ENCODE data around the gene INPP5D.

Gene INPP5D

DNA sequence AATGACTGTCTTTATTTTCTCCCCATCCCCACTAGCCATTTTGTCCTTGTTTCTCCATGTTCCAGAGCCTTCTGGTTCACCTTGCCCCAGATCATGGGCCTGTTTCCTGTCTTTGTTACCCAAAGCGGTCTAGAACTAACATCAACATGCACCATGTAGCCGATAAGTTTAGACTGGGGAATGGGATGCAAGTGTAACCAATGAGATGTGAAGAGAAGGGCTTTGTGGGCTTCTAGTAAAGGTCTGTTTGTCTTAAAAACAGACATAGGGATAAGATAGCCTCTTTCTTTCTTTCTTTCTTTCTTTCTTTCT, 25.7 kb downstream of the INPP5D start:
- Histone ChIP-seq H4K91ac (ENCODE audit: low read depth, low read length, poor library complexity) (no peak overlapping the region), H3K4me2 (ENCODE audit: insufficient read depth, low read length, poor library complexity, severe bottlenecking) (no peak overlapping the region), H2BK12ac (ENCODE audit: low read length) (no peak overlapping the region), H3K4me1 (ENCODE audit: control insufficient read depth in 2 of 2, insufficient read depth in 1 of 2, low read depth in 1 of 2, low read length in 2 of 2) (peaks cover 0 to 14% of the 10 kb centered on the region in 2 donors), H3K27me3 (ENCODE audit: control insufficient read depth in 3 of 3, insufficient read depth in 3 of 3, low read depth in 1 of 3, low read length in 3 of 3) (peaks cover 0 to 7% (median 0%) of the 10 kb centered on the region in 3 experiments), H3K36me3 (replicated peaks in 1 of 2; ENCODE audit: control insufficient read depth in 2 of 2, insufficient read depth in 2 of 2, low read length in 2 of 2) (no peaks in the 10 kb centered on the region), H2AFZ (ENCODE audit: low read length) (no peak overlapping the region), H3K27ac (replicated peaks; ENCODE audit: low read length) (peak overlapping the region; percentile 43), H2BK120ac (ENCODE audit: low read depth, low read length) (no peak overlapping the region), H2BK5ac (ENCODE audit: low read length) (no peak overlapping the region), H2AK5ac (ENCODE audit: low read depth, low read length) (no peak overlapping the region), H3K9me3 (replicated peaks in 1 of 2; ENCODE audit: control insufficient read depth in 2 of 2, insufficient read depth in 1 of 2, low read depth in 1 of 2, low read length in 2 of 2) (no peaks in the 10 kb centered on the region), H3K14ac (ENCODE audit: low read length) (no peak overlapping the region), H3K9ac (ENCODE audit: low read depth, low read length, poor library complexity) (no peak overlapping the region), H3K79me1 (ENCODE audit: low read depth, low read length) (no peaks in the 10 kb centered on the region), H3K23ac (ENCODE audit: low read depth, low read length, poor library complexity) (no peak overlapping the region), H2BK15ac (ENCODE audit: low read length) (no peak overlapping the region), H4K8ac (ENCODE audit: low read depth, low read length) (no peak overlapping the region), H3K4me3 (ENCODE audit: low read length in 2 of 2) (no peak overlapping the region), H3K18ac (ENCODE audit: low read length) (no peak overlapping the region), H3K4ac (ENCODE audit: low read length) (no peak overlapping the region)
- WGBS, 2 donors (ENCODE audit: extremely low coverage in 2 of 2, insufficient read length in 2 of 2, insufficient replicate concordance in 1 of 2) = no CpG with 5 or more reads among the region's 2 CpGs
- no peak for DNase-seq (ENCODE audit: low spot score)

DNA sequence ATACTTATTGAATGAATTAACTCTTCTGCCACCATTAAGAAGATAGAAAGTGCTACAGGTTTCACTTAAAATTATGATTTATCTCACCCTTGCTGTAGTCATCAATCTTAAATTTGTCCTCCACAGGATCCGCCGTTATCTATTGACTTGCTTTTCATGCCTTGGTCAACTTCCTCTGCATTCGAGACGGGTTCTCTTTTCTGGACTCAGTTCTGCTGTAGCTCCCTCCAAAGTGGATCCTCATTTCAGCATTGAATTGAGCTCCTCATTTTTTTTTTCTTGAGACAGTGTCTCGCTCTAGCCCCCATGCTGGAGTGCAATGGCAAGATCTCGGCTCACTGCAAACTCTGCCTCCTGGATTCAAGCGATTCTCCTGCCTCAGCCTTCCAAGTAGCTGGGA, 27.6 kb downstream of the INPP5D start:
- Histone ChIP-seq H3K23ac (ENCODE audit: low read depth, low read length, poor library complexity) (no peak overlapping the region), H3K4ac (ENCODE audit: low read length) (no peak overlapping the region), H4K91ac (ENCODE audit: low read depth, low read length, poor library complexity) (no peak overlapping the region), H2BK120ac (ENCODE audit: low read depth, low read length) (no peak overlapping the region), H3K79me1 (ENCODE audit: low read depth, low read length) (no peaks in the 10 kb centered on the region), H3K4me2 (ENCODE audit: insufficient read depth, low read length, poor library complexity, severe bottlenecking) (no peak overlapping the region), H2AFZ (ENCODE audit: low read length) (no peak overlapping the region), H3K14ac (ENCODE audit: low read length) (no peak overlapping the region), H2BK12ac (ENCODE audit: low read length) (no peak overlapping the region), H3K9me3 (replicated peaks in 1 of 2; ENCODE audit: control insufficient read depth in 2 of 2, insufficient read depth in 1 of 2, low read depth in 1 of 2, low read length in 2 of 2) (no peaks in the 10 kb centered on the region), H3K9ac (ENCODE audit: low read depth, low read length, poor library complexity) (no peak overlapping the region), H3K36me3 (replicated peaks in 1 of 2; ENCODE audit: control insufficient read depth in 2 of 2, insufficient read depth in 2 of 2, low read length in 2 of 2) (no peaks in the 10 kb centered on the region), H2BK15ac (ENCODE audit: low read length) (no peak overlapping the region), H3K4me1 (ENCODE audit: control insufficient read depth in 2 of 2, insufficient read depth in 1 of 2, low read depth in 1 of 2, low read length in 2 of 2) (peaks cover 0 to 12% of the 10 kb centered on the region in 2 donors), H3K4me3 (ENCODE audit: low read length in 2 of 2) (no peak overlapping the region), H3K27me3 (ENCODE audit: control insufficient read depth in 3 of 3, insufficient read depth in 3 of 3, low read depth in 1 of 3, low read length in 3 of 3) (peaks cover 0 to 7% (median 0%) of the 10 kb centered on the region in 3 experiments), H3K18ac (ENCODE audit: low read length) (no peak overlapping the region), H4K8ac (ENCODE audit: low read depth, low read length) (no peak overlapping the region), H2BK5ac (ENCODE audit: low read length) (no peak overlapping the region), H2AK5ac (ENCODE audit: low read depth, low read length) (no peak overlapping the region), H3K27ac (replicated peaks; ENCODE audit: low read length) (no peak overlapping the region)
- WGBS, 2 donors (ENCODE audit: extremely low coverage in 2 of 2, insufficient read length in 2 of 2, insufficient replicate concordance in 1 of 2) = no CpG with 5 or more reads among the region's 7 CpGs
- no peak for DNase-seq (ENCODE audit: low spot score)

- no peak overlapping the region for H2BK12ac ChIP-seq (ENCODE audit: low read length)
- H3K79me1 ChIP-seq (ENCODE audit: low read depth, low read length) = no peaks in the 10 kb centered on the region
- H4K91ac ChIP-seq (ENCODE audit: low read depth, low read length, poor library complexity) = no peak overlapping the region
- no peak overlapping the region for H3K4ac ChIP-seq (ENCODE audit: low read length)
- no peak overlapping the region for H3K27ac ChIP-seq (replicated peaks; ENCODE audit: low read length)
- H3K9ac ChIP-seq (ENCODE audit: low read depth, low read length, poor library complexity) = no peak overlapping the region
- H3K4me3 ChIP-seq (ENCODE audit: low read length in 2 of 2) = no peak overlapping the region
- H3K4me1 ChIP-seq (ENCODE audit: control insufficient read depth in 2 of 2, insufficient read depth in 1 of 2, low read depth in 1 of 2, low read length in 2 of 2) = peaks cover 0 to 7% of the 10 kb centered on the region in 2 donors
- no peak overlapping the region for H3K4me2 ChIP-seq (ENCODE audit: insufficient read depth, low read length, poor library complexity, severe bottlenecking)
- H2BK5ac ChIP-seq (ENCODE audit: low read length) = no peak overlapping the region
- H3K9me3 ChIP-seq (replicated peaks in 1 of 2; ENCODE audit: control insufficient read depth in 2 of 2, insufficient read depth in 1 of 2, low read depth in 1 of 2, low read length in 2 of 2) = no peaks in the 10 kb centered on the region
- no peaks in the 10 kb centered on the region for H3K36me3 ChIP-seq (replicated peaks in 1 of 2; ENCODE audit: control insufficient read depth in 2 of 2, insufficient read depth in 2 of 2, low read length in 2 of 2)
- peak overlapping the region; percentile 14 for H2BK15ac ChIP-seq (ENCODE audit: low read length)
- no peak overlapping the region for H4K8ac ChIP-seq (ENCODE audit: low read depth, low read length)
- no peak overlapping the region for H2BK120ac ChIP-seq (ENCODE audit: low read depth, low read length)
- no peak overlapping the region for H2AFZ ChIP-seq (ENCODE audit: low read length)
- DNase-seq (ENCODE audit: low spot score) = no peak
- peaks cover 0 to 7% (median 0%) of the 10 kb centered on the region in 3 experiments for H3K27me3 ChIP-seq (ENCODE audit: control insufficient read depth in 3 of 3, insufficient read depth in 3 of 3, low read depth in 1 of 3, low read length in 3 of 3)
- peak overlapping the region; percentile 85 for H3K14ac ChIP-seq (ENCODE audit: low read length)
- WGBS, 2 donors (ENCODE audit: extremely low coverage in 2 of 2, insufficient read length in 2 of 2, insufficient replicate concordance in 1 of 2) = no CpG with 5 or more reads among the region's 8 CpGs
- no peak overlapping the region for H3K23ac ChIP-seq (ENCODE audit: low read depth, low read length, poor library complexity)
- H2AK5ac ChIP-seq (ENCODE audit: low read depth, low read length) = peak overlapping the region; percentile 27
- H3K18ac ChIP-seq (ENCODE audit: low read length) = no peak overlapping the region
These were observed 28.8 kb downstream of the INPP5D start for GRCh38 chr2:233088972-233089345.

- no peak overlapping the region for H3K4me3 ChIP-seq (ENCODE audit: low read length in 2 of 2)
These were observed 29.7 kb downstream of the INPP5D start for GRCh38 chr2:233089851-233090250.

More at GRCh38 chr2:233089851-233090250, 29.7 kb downstream of the INPP5D start:
- no peak for DNase-seq (ENCODE audit: low spot score)
- H3K4me1 ChIP-seq (ENCODE audit: control insufficient read depth in 2 of 2, insufficient read depth in 1 of 2, low read depth in 1 of 2, low read length in 2 of 2) = peaks cover 0 to 5% of the 10 kb centered on the region in 2 donors
- peaks cover 0 to 7% (median 0%) of the 10 kb centered on the region in 3 experiments for H3K27me3 ChIP-seq (ENCODE audit: control insufficient read depth in 3 of 3, insufficient read depth in 3 of 3, low read depth in 1 of 3, low read length in 3 of 3)
- H2BK15ac ChIP-seq (ENCODE audit: low read length) = no peak overlapping the region
- H3K14ac ChIP-seq (ENCODE audit: low read length) = no peak overlapping the region
- no peak overlapping the region for H2BK12ac ChIP-seq (ENCODE audit: low read length)
- H2AK5ac ChIP-seq (ENCODE audit: low read depth, low read length) = no peak overlapping the region
- no peak overlapping the region for H3K4ac ChIP-seq (ENCODE audit: low read length)
- no peak overlapping the region for H3K18ac ChIP-seq (ENCODE audit: low read length)
- H2BK120ac ChIP-seq (ENCODE audit: low read depth, low read length) = no peak overlapping the region
- no peaks in the 10 kb centered on the region for H3K9me3 ChIP-seq (replicated peaks in 1 of 2; ENCODE audit: control insufficient read depth in 2 of 2, insufficient read depth in 1 of 2, low read depth in 1 of 2, low read length in 2 of 2)
- no peak overlapping the region for H4K91ac ChIP-seq (ENCODE audit: low read depth, low read length, poor library complexity)
- no CpG with 5 or more reads among the region's 11 CpGs for WGBS, 2 donors (ENCODE audit: extremely low coverage in 2 of 2, insufficient read length in 2 of 2, insufficient replicate concordance in 1 of 2)
- no peaks in the 10 kb centered on the region for H3K36me3 ChIP-seq (replicated peaks in 1 of 2; ENCODE audit: control insufficient read depth in 2 of 2, insufficient read depth in 2 of 2, low read length in 2 of 2)
- H3K79me1 ChIP-seq (ENCODE audit: low read depth, low read length) = no peaks in the 10 kb centered on the region
- H3K27ac ChIP-seq (replicated peaks; ENCODE audit: low read length) = no peak overlapping the region
- no peak overlapping the region for H3K9ac ChIP-seq (ENCODE audit: low read depth, low read length, poor library complexity)
- H2AFZ ChIP-seq (ENCODE audit: low read length) = no peak overlapping the region
- no peak overlapping the region for H2BK5ac ChIP-seq (ENCODE audit: low read length)
- H4K8ac ChIP-seq (ENCODE audit: low read depth, low read length) = no peak overlapping the region
- no peak overlapping the region for H3K23ac ChIP-seq (ENCODE audit: low read depth, low read length, poor library complexity)
- no peak overlapping the region for H3K4me2 ChIP-seq (ENCODE audit: insufficient read depth, low read length, poor library complexity, severe bottlenecking)

Data from neuronal stem cell (in vitro differentiated cells).